HepG2 (cell line): ENCODE data around the gene CAPS.

Experiments
- NR2F1 ChIP-seq, 2 experiments: fragments of 450-650 bp in 1 of 2; formaldehyde crosslinking in 1 of 2; IDR thresholded peaks; 2 replicates each; pipeline versions ENCODE4 v1.5.0 to v1.6.1; 2016 to 2020; ENCODE audit warnings: mild to moderate bottlenecking in 1 of 2, missing compliant biosample characterization in 1 of 2, missing genetic modification reagents in 1 of 2, moderate library complexity in 1 of 2
- ZNF484 ChIP-seq: sonication (generic); formaldehyde crosslinking; IDR thresholded peaks from 2 replicates; pipeline ENCODE4 v1.5.1; 2020; ENCODE audit warnings: mild to moderate bottlenecking, low read depth, missing genetic modification reagents, borderline replicate concordance
- TF ChIP-seq, protein P1 (sequence below): IDR thresholded peaks from 2 replicates; pipeline ENCODE4 v1.6.1; 2016

DNA sequence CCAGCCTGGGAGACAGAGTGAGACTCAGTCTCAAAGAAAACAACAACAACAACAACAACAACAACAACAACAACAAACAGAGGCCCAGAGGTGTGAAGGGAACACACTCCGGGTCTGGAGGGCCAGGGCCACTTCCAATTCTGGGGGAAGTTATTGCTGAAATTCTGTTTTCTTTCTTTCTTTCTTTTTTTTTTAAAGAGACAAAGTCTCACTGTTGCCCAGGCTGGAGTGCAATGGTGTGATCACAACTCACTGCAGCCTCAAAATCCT is 3.5 kb upstream of the CAPS start:
- TF ChIP-seq, protein P1, sequence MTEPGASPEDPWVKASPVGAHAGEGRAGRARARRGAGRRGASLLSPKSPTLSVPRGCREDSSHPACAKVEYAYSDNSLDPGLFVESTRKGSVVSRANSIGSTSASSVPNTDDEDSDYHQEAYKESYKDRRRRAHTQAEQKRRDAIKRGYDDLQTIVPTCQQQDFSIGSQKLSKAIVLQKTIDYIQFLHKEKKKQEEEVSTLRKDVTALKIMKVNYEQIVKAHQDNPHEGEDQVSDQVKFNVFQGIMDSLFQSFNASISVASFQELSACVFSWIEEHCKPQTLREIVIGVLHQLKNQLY (CRISPR knock-in tag): no peak
- TF ChIP-seq ZNF484 (no peak), NR2F1 (CRISPR knock-in tag; IDR thresholded peaks at IDR 0.05) (no peak)
